GM23248 (cell line): Measurements from ENCODE around the gene C19orf25. TPM values are rescaled to one million over a fixed set of nuclear protein-coding genes. Genes with fewer than 3 reads are reported as not detected.

ENCODE experiments used
- DNase-seq: peaks from one replicate; pipeline ENCODE4 v3.0.0-alpha.2; 2015
- H2AFZ ChIP-seq: fragments of 200-600 bp; sonication (generic); 2 replicates; pipeline ENCODE4 v1.6.1; 2016; ENCODE audit warnings: antibody characterized with exemption
- H3F3A ChIP-seq: fragments of 200-600 bp; sonication (generic); 2 replicates; pipeline ENCODE4 v1.6.1; 2016; ENCODE audit warnings: mild to moderate bottlenecking, antibody characterized with exemption, mixed run types; ENCODE audit not compliant: insufficient read depth
- H3K27ac ChIP-seq: fragments of 200-600 bp; sonication (generic); 2 replicates; pipeline ENCODE4 v1.5.1; 2016; ENCODE audit warnings: mild to moderate bottlenecking
- H3K27me3 ChIP-seq: fragments of 200-600 bp; sonication (generic); replicated peaks from 2 replicates; pipeline ENCODE4 v1.6.1; 2016; ENCODE audit warnings: mild to moderate bottlenecking; ENCODE audit not compliant: insufficient read depth
- H3K36me3 ChIP-seq: fragments of 200-600 bp; sonication (generic); 2 replicates; pipeline ENCODE4 v1.6.1; 2016; ENCODE audit warnings: low read depth, mild to moderate bottlenecking
- H3K4me1 ChIP-seq: fragments of 200-600 bp; sonication (generic); 2 replicates; pipeline ENCODE4 v1.6.1; 2016; ENCODE audit warnings: mild to moderate bottlenecking; ENCODE audit not compliant: insufficient read depth
- H3K4me2 ChIP-seq: fragments of 200-600 bp; sonication (generic); one replicate; pipeline ENCODE4 v1.6.1; 2016; ENCODE audit warnings: mild to moderate bottlenecking; ENCODE audit not compliant: unreplicated experiment
- H3K4me3 ChIP-seq: fragments of 200-600 bp; sonication (generic); 2 replicates; pipeline ENCODE4 v1.5.1; 2016; ENCODE audit warnings: mild to moderate bottlenecking
- H3K79me2 ChIP-seq: fragments of 200-600 bp; sonication (generic); 2 replicates; pipeline ENCODE4 v1.6.1; 2016; ENCODE audit warnings: mild to moderate bottlenecking; ENCODE audit not compliant: insufficient read depth
- H3K9ac ChIP-seq: fragments of 200-600 bp; sonication (generic); 2 replicates; pipeline ENCODE4 v1.6.1; 2016; ENCODE audit warnings: mild to moderate bottlenecking
- H3K9me2 ChIP-seq: fragments of 200-600 bp; sonication (generic); 2 replicates; pipeline ENCODE4 v1.6.1; 2016; ENCODE audit warnings: mixed run types, mild to moderate bottlenecking, moderate library complexity; ENCODE audit not compliant: insufficient read depth
- H3K9me3 ChIP-seq: fragments of 200-600 bp; sonication (generic); one replicate; pipeline ENCODE4 v1.6.1; 2017; ENCODE audit warnings: low read depth
- H4K20me1 ChIP-seq: fragments of 200-600 bp; sonication (generic); 2 replicates; pipeline ENCODE4 v1.6.0; 2016; ENCODE audit not compliant: insufficient read depth
- EZH2 ChIP-seq: fragments of 200-600 bp; sonication (generic); IDR thresholded peaks from 2 replicates; pipeline ENCODE4 v1.6.1; 2018; ENCODE audit warnings: antibody characterized with exemption, mild to moderate bottlenecking; ENCODE audit not compliant: insufficient read depth, poor library complexity, severe bottlenecking
- EZH2phosphoT487 ChIP-seq: fragments of 200-600 bp; sonication (generic); IDR thresholded peaks from 2 replicates; pipeline ENCODE4 v1.6.1; 2018; ENCODE audit warnings: antibody characterized with exemption, moderate library complexity, mild to moderate bottlenecking, low read depth; ENCODE audit not compliant: insufficient read depth
- WGBS, 2 experiments: methylation state at CpG; one replicate each; pipeline ENCODE4 v1.1.6; 2015 to 2017; ENCODE audit warnings: low lambda C conversion rate in 2 of 2, low coverage in 1 of 2; ENCODE audit errors: missing lambda C conversion rate in 2 of 2; 5-methylcytosine and 5-hydroxymethylcytosine counted together
- in situ Hi-C: fragments of 300-500 bp; cut with MboI; formaldehyde crosslinking; loops from 2 replicates; pipeline ENCODE4 v1.15.0; 2020
- polyA plus RNA-seq: library from polyadenylated mRNA; unstranded; fragments of >200 nt; fragmentation: Nextera tagmentation; extraction: Ambion mirVana; gene quantifications from 2 replicates; pipeline ENCODE4 v1.2.1, GENCODE V29; 2016
- total RNA-seq: library from RNA; depleted of rRNA; stranded (reverse); fragments of >200 nt; shearing (Covaris generic); gene quantifications from 2 replicates; pipeline ENCODE4 v1.2.3, GENCODE V29; 2014

C19orf25 gene
- total and polyA plus RNA-seq, 2 experiments from 2014 or later: 34.7 to 35.9 TPM

GRCh38 chr19:1518471-1518870 lies 39.5 kb upstream of the C19orf25 start:
- H2AFZ ChIP-seq: no peak overlapping the region
- H3K27me3 ChIP-seq: peaks cover 3% of the 10 kb centered on the region; the same call in 1 of the 2 replicates
- TF ChIP-seq EZH2phosphoT487 (no peak), EZH2 (no peak)
- H3K4me2 ChIP-seq: no peak overlapping the region
- 49 to 58% methylated on average over 4 of the region's 4 CpGs for WGBS, 2 experiments
- no peaks in the 10 kb centered on the region for H3K9me3 ChIP-seq
- no peaks in the 10 kb centered on the region for H3K9me2 ChIP-seq
- no peak overlapping the region for H3K9ac ChIP-seq
- no peaks in the 10 kb centered on the region for H4K20me1 ChIP-seq
- H3K27ac ChIP-seq: no peak overlapping the region
- DNase-seq: no peak
- H3K79me2 ChIP-seq: no peaks in the 10 kb centered on the region
- H3K36me3 ChIP-seq: no peaks in the 10 kb centered on the region
- in situ Hi-C loops: no loop called here
- H3F3A ChIP-seq: no peaks in the 10 kb centered on the region
- H3K4me1 ChIP-seq: no peaks in the 10 kb centered on the region
- no peak overlapping the region for H3K4me3 ChIP-seq

- no peaks in the 10 kb centered on the region for H3K27me3 ChIP-seq
- no peaks in the 10 kb centered on the region for H4K20me1 ChIP-seq
- H2AFZ ChIP-seq: no peak overlapping the region
- H3K4me2 ChIP-seq: no peak overlapping the region
- peaks cover 7% of the 10 kb centered on the region; the same call in 1 of the 2 replicates for H3K79me2 ChIP-seq
- WGBS, 2 experiments: 68 to 71% methylated on average over 8 of the region's 8 CpGs
- in situ Hi-C loops: no loop called here
- H3K9ac ChIP-seq: no peak overlapping the region
- no peak for DNase-seq
- no peak overlapping the region for H3K4me3 ChIP-seq
- H3K9me3 ChIP-seq: no peaks in the 10 kb centered on the region
- H3F3A ChIP-seq: no peaks in the 10 kb centered on the region
- no peak overlapping the region for H3K27ac ChIP-seq
- no peak for TF ChIP-seq EZH2phosphoT487
- TF ChIP-seq EZH2: no peak
- H3K36me3 ChIP-seq: no peaks in the 10 kb centered on the region
- no peaks in the 10 kb centered on the region for H3K4me1 ChIP-seq
- no peaks in the 10 kb centered on the region for H3K9me2 ChIP-seq
Measured at GRCh38 chr19:1516395-1516753, 37.4 kb upstream of the C19orf25 start.

GRCh38 chr19:1514986-1515721 lies 36.1 kb upstream of the C19orf25 start:
- Histone ChIP-seq H3K4me3 (no peak overlapping the region), H3K9ac (no peak overlapping the region), H3K9me2 (no peaks in the 10 kb centered on the region), H3F3A (no peaks in the 10 kb centered on the region), H4K20me1 (no peaks in the 10 kb centered on the region), H2AFZ (no peak overlapping the region), H3K27me3 (no peaks in the 10 kb centered on the region), H3K4me2 (no peak overlapping the region), H3K9me3 (no peaks in the 10 kb centered on the region), H3K27ac (no peak overlapping the region), H3K79me2 (peaks cover 7% of the 10 kb centered on the region; the same call in 1 of the 2 replicates), H3K4me1 (no peaks in the 10 kb centered on the region), H3K36me3 (no peaks in the 10 kb centered on the region)
- WGBS, 2 experiments: 70 to 75% methylated on average over 12 to 14 of the region's 14 CpGs
- TF ChIP-seq EZH2: no peak
- TF ChIP-seq EZH2phosphoT487: no peak
- in situ Hi-C loops: no loop called here
- DNase-seq: no peak

DNA sequence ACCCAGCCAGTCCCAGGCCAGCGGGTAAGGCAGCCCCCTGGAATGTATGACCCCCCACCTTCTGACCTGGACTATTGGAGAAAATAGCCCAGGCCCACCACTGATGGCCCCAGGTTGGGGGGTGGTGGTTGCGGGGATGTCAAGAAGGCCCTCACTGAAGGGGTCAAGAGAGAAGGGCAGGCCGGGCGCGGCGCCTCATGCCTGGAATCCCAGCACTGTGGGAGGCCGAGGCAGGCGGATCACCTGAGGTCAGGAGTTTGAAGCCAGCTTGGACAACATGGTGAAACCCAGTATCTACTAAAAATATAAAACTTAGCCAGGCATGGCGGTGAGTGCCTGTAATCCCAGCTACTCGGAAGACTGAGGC lies 35.3 kb upstream of the C19orf25 start:
- no peak overlapping the region for H2AFZ ChIP-seq
- H4K20me1 ChIP-seq: no peaks in the 10 kb centered on the region
- no peak overlapping the region for H3K4me3 ChIP-seq
- H3K79me2 ChIP-seq: peaks cover 7% of the 10 kb centered on the region; the same call in 1 of the 2 replicates
- H3K4me1 ChIP-seq: no peaks in the 10 kb centered on the region
- H3K9me2 ChIP-seq: no peaks in the 10 kb centered on the region
- no peaks in the 10 kb centered on the region for H3K9me3 ChIP-seq
- H3K27ac ChIP-seq: no peak overlapping the region
- no peak overlapping the region for H3K9ac ChIP-seq
- no peaks in the 10 kb centered on the region for H3K27me3 ChIP-seq
- H3K4me2 ChIP-seq: no peak overlapping the region
- H3F3A ChIP-seq: 0 out of 2 replicates have a peak, but pooled peaks cover 5% of the 10 kb centered on the region
- 66 to 73% methylated on average over 10 of the region's 10 CpGs for WGBS, 2 experiments
- in situ Hi-C loops: no loop called here
- no peaks in the 10 kb centered on the region for H3K36me3 ChIP-seq
- no peak for DNase-seq
- TF ChIP-seq EZH2phosphoT487: no peak
- no peak for TF ChIP-seq EZH2
